Activated CD4-positive, alpha-beta T cell treated with anti-CD3 and anti-CD28 coated beads, Interleukin-2, amount 50 U/mL, for 4 hours (primary cell): ENCODE results near the gene ALS2.

Experiments
- DNase-seq, 2 experiments: peaks; one replicate each; pipeline ENCODE4 v3.0.0-alpha.2; 2020

The ALS2 gene

GRCh38 chr2:201669865-201670264 is 110.9 kb downstream of the ALS2 start:
- no peak for DNase-seq

DNA sequence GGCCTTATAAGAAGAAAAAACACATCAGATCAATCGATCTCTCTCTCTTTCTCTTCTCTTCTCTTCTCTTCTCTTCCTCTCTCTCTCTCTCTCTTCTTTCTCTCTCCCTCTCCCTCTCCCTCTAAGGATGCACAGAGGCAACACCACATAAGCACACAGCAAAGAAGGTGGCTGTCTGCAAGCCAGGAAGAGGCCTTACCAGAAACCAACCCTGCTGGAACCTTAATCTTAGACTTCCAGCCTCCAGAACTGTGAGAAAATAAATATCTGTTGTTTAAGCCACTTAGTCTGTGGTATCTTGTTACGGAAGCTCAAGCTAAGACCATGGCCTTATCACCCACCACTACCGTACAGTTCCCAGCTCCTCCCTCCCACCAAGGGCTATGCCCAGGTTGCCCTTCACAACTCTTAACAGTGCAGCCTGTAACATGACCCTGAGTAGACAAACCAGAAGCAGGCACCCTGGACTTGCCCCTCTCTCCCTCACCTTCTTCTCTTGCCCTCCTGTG is 112.3 kb downstream of the ALS2 start:
- DNase-seq = no peak

DNA sequence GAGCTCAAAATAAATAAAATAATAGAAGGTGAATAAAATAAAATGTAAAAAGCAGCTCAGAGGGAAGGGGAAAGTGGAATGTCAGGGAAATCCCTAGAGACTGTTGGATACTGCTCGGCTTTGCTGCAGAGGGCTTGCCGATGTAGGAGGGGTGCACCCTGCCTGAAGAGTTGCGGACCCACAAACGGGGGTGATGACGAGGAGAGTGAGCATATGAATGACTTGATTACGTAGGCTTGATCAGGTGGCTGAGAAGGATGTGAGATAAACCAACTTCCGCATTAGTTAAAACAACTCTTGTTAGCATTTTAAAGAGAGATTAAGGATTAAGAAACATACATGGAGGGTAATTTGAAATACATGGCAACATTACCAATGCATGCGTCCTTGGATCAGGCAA is 116.4 kb downstream of the ALS2 start:
- no peak for DNase-seq

GRCh38 chr2:201661366-201661765 is 119.4 kb downstream of the ALS2 start:
- no peak for DNase-seq

DNA sequence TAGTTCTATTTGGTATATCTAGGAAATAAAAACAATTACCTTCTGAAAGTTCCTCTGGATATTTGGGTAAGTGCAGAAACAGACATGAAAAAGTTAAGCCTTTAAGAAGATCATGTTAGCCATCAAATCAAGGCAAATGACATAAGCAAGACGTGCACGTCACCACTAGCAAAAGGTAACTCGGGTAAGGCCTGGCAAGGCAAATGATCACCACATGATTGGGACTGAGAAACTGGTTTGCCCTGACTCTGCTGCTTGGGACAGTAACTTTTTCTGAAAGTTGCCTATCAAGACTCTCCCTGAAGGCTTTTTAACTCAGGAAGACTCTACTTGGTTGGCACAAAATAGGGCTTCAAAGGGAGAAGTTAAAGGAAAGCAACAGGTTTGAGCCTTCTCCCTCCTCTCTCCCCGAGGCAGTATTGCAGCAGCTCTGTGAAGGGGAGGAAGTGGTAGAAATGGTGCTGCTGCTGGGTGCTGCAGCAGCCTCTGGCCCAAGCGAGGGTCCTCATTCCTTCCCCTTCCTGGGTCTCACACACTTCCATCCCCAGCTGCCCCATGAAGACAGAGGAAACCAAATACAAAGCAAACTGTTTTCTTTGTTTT is 120.3 kb downstream of the ALS2 start:
- DNase-seq = no peak

- DNase-seq = no peak
Observed at GRCh38 chr2:201656740-201657139, 124.0 kb downstream of the ALS2 start.

DNA sequence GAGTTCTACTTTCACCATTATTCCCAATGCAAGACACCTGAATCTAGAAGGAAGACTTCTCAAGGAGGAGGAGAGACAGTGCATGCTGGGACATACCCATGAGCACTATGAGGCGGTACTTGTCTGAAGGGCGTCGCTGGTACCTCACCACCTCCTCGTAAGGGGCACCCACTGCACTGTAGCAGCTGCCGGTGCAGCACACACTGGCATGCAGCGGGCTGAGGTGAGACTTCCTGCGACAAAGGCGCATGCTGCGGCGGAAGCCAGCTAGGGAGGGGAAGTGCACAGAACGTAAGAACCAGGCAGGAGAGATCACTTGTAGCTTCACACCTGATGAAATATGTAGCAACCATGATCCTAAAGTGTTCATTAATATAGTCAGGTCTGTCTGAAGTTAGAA is 124.6 kb downstream of the ALS2 start:
- no peak for DNase-seq

DNA sequence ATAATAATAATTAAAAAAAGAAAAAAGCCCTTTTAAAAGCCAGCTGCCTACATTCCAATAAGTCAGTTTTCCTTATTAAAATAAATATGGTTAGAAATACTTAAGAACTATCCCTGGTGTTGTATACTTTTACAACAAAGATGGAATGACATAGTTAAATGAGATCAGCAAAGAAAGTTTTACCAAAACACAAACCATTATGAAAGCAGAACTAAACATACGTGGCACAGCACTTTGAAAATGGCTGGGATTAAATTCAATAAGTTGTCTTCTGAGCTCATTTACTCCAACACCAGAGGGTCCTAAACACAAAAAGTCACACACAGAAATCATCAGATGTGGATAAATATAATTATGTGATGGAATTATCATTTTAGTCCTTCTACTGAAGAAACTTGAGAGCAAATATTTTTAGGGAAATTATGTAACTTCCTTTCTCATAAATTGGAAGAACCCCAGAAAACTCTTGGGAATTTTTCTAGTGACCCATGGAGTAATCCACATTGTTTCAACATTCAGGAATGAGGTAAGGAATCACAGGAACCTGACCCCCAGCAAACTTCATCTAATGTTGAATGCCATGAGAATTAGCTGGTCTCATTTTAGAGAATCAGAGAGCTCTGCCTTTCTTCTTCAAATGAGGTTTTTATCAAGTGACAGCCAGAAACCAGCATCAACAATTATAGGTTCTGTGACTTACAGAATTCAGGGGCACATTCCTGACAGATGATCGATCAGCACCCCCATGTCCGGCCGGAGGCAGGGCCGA is 125.9 kb downstream of the ALS2 start:
- no peak for DNase-seq

DNA sequence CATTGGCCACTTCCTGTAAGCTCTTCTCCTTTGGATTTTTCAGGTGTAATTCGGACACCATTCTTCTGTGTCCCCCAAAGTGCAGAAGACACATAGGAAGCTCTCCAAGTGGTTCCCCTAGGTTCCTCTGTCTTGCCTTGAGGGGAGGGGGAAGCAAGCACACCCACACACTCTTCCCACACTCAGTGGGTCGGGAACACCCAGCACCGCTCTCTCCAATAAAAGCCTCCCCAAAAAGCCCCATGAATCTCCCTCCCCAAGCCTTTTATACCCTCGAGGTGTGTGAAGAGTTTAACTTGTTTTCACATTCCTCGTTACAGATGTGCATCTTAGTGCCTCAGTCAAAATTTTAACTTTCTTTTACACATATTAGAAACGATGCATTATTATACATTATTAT is 127.5 kb downstream of the ALS2 start:
- DNase-seq = no peak
